Measurements from ENCODE around the gene RBM17.
A peak's percentile ranks its signal among the peaks of the same experiment; 100 is the strongest.
"Not testable (repeated sequence)": the region's sequence is repeated elsewhere in the genome, so short reads cannot be mapped to it uniquely, and the experiment has no call there.

RBM17 gene

DNA sequence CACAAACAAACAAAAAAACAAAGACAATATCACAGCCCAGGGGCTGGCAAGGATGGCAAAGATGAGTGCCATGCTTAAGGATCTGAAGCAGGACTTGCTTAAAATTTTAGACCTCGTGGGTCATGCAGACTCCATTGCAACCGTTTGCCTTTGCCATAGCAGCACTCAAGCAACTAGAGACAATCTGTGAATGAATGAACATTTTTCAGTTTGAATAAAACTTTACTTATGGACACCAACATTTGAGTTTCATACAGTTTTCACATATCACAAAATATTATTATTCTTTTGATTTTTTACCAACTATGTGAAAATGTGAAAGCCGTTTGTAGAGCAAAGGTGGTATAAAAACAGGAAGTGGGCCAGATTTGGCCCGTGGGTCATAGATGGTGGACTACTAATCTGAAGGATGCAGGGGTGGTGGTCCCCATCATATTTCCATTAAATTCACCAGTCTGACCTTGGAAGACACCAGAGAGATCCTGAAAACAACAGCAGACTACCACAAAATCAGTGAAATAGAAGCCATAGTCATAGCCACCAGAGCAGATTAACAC is 8.3 kb upstream of the RBM17 start:
- no peak for DNase-seq

DNA sequence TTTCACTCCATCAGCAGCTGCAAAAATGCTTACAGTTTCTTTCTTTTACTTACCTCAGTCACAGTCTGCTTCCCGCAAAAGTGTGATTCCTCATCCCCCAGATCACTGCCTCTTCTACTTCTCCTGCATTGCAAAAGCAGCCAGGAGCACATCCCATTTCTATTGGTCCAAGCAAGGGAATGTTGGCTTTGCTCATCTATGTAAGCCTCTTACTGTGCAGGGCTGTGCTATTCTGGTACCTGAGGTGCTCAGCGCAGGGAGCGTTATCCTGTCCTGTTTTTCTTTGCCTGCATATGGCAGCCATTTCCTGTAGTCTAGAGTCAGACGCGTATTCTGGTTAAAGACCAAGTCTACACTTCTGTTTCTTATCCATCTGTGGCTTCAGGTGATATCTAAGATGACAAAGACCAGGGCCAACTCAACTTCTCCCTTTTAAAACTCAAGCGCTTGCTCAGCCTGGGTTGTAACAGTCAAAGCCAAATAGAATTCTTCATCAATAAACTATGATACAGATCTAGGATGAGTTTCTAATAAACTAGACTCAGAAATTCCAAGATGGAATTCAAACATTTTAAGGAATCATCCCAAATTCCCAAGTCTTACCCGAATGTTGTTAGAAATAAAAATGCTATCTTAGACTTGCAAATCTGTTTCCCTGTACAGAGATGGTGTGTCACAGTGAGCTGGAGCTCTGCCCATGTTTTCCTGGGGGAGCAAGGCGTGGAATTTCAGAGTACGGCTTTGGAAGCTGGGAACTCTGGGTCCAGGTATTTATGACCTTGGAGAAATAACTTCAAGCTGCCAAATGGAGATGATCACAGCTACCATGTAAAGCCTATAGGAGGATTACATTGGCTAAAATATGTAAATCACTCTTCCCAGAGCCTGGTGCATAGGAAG is 6.1 kb upstream of the RBM17 start:
- no peak for DNase-seq

- DNase-seq = peak in 5 of 6 experiments; percentile 17 to 59 (median 46)
These were observed 5.0 kb upstream of the RBM17 start for GRCh38 chr10:6083523-6084475.

- DNase-seq = peak; percentile 58 to 84 (median 74)
These were observed 2.2 kb upstream of the RBM17 start for GRCh38 chr10:6086375-6087233.

GRCh38 chr10:6089334-6090219 is 743 bp downstream of the RBM17 start:
- peak in 3 of 6 experiments; percentile 23 to 60 (median 37) for DNase-seq

DNA sequence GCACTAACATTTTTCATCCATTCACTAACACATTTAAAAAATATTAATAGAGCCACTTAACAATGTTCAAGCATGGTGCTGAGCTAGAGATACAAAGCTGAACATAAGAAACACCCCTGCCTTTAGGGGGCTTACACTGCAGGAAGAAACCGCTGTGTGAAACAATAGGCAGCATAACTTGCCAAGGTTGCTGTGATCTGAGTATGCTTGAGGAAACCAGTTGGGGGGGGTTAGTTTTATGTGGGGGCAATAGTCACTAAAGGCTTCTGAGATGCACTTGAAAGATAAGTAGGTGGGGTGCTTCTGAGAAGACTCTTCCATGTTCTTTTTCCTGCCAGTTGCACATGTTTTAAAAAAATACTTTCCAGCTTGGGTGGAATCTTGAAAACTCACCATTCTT is 2.8 kb downstream of the RBM17 start:
- peak in 2 of 6 experiments; percentile 7 to 19 for DNase-seq

- DNase-seq = no peak
These were observed 3.9 kb downstream of the RBM17 start for GRCh38 chr10:6092731-6093130.

- DNase-seq = no peak
These were observed 7.2 kb downstream of the RBM17 start for GRCh38 chr10:6095810-6096570.

DNA sequence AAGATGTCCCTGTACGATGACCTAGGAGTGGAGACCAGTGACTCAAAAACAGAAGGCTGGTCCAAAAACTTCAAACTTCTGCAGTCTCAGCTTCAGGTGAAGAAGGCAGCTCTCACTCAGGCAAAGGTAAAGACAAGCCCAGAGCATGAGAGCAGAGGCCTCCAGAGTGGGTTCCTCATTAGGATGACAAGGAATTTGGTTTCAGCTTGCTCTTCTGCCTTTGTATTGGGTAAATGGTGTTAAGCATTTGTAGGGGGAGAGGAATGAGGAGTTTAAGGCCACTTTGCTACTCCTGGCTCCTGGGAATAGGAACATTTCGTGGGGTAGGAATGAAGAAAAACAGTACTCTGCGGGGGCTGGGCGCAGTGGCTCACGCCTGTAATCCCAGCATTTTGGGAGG is 8.2 kb downstream of the RBM17 start:
- DNase-seq = no peak

DNA sequence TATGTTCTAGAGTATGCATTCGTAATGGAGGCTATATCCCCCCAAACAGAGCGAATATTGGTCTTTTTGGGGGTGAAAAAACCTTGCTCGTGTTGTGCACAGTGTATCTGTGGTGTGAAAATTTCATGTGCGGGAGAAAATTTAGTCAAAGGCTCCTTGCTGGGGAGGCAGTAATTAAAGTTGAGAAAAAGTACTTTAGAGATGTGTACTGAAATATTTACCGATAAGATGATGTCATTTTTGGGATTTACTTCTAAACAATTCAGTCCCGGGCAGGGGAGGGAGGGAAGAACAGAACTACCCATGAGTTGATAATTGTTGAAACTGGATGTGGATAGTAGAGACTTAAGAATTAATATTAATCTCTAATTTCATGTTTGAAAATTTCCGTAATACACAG is 9.3 kb downstream of the RBM17 start:
- no peak for DNase-seq

DNA sequence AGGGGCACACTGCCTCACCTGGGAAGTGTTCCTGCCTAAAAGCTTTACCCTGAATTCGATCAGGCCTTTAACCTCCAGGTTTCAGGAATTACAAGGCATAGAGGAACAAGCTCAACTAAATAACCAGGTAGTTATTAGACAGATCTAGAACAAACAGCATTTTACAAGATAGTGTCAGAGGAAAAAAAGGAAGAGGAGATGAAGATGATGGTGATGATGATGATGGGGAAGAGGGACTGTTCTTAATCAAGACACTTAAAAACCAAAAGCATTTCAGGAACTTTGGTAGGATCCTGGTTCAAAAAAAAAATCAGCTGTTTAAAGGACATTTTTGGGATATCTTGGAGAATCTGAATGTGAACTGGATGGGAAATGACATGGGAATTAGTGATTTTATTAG is 11.5 kb downstream of the RBM17 start:
- no peak for DNase-seq

- DNase-seq = no peak
These were observed 12.3 kb downstream of the RBM17 start for GRCh38 chr10:6101181-6101580.

DNA sequence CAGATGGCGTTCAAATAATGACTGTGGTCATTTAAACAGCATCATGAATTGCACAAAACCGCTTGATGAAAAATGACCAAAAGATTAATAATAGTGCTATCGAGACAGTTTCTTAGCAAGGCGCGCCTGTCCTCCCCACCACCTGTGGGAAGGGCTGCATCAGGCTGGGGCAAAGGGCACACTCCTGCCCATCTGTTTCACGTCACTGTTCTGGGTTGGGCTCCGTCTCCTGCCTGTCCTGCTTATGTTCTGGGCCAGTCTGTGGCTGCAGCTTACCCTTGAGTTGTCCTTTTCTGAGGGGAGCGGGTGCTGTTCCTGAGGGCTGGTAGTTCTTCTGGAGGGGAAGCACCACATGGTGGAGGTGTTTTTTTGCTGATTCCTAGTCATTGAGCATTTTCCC is 13.3 kb downstream of the RBM17 start:
- no peak for DNase-seq

DNA sequence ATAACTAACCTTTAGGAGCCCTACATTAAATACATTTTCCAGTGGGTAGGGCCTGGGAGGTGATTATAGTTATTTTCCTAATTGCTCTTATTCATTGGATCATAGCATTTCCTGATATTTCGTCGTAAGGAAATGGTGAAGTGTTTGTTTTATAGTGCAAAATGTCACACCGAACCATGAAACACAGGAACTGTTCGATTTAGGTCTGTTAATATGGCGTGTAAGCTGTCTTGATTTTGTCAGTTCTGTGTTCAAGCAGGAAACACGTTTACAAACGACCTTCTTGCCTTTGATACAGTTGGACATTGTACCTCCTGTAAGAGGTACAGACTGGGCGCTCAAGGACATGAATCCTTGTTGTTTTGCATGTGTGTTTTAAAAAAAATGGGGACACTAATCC is 14.8 kb downstream of the RBM17 start:
- no peak for DNase-seq

- DNase-seq = not testable (repeated sequence)
These were observed 18.8 kb downstream of the RBM17 start for GRCh38 chr10:6107616-6108015.

GRCh38 chr10:6108072-6108471 is 19.2 kb downstream of the RBM17 start:
- DNase-seq = no peak

- DNase-seq = peak in 5 of 6 experiments; percentile 3 to 68 (median 28)
These were observed 20.0 kb downstream of the RBM17 start for GRCh38 chr10:6108631-6109443.

DNA sequence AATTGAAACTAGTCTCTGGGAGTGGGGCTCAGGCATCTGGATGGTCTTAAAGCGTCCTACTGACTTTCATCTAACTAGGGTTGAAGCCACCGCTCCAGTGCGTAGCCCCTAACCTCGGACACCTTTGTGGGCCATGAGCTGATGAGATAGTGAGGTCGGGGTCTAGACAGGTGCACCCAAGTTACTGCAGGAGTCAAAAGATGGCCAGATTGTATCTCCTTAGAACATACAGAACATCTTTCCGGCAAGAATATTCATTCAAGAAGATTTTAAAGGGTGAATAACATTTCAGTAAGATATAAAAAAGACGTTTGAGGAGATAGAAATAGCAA is 20.6 kb downstream of the RBM17 start:
- DNase-seq = no peak

GRCh38 chr10:6110136-6110535 is 21.3 kb downstream of the RBM17 start:
- DNase-seq = no peak

GRCh38 chr10:6112893-6113292 is 24.1 kb downstream of the RBM17 start:
- no peak for DNase-seq

All from stimulated activated naive CD4-positive, alpha-beta T cell (primary cell).